CD4-positive, alpha-beta T cell treated with Interleukin-15 for 4 hours (primary cell): Measurements from ENCODE around the gene CELSR2.
A peak's percentile ranks its signal among the peaks of the same experiment; 100 is the strongest.

Experiments
- DNase-seq: peaks from one replicate; pipeline ENCODE4 v3.0.0-alpha.2; 2020; ENCODE audit warnings: low spot score

CELSR2 gene

DNA sequence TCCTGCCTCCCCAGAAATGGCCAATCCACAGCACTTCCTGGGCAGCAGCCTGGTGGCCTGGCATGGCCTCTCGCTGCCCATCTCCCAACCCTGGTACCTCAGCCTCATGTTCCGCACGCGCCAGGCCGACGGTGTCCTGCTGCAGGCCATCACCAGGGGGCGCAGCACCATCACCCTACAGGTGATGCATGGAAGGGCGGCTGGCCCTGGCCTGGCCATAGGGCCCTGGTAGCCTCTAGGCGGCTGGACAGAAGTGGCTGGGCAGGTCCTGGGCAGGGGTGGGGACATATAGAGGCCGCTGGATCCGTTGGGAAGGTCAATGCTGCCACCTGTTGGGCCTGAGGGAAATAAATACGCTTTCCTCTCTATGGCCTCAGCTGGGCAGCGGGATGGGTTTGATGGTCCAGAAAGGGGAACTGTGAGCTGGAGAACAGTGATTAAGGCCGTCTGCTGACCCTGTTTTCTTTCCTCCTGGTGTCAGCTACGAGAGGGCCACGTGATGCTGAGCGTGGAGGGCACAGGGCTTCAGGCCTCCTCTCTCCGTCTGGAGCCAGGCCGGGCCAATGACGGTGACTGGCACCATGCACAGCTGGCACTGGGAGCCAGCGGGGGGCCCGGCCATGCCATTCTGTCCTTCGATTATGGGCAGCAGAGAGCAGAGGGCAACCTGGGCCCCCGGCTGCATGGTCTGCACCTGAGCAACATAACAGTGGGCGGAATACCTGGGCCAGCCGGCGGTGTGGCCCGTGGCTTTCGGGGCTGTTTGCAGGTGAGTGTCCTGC lies 14.4 kb downstream of the CELSR2 start:
- peak; percentile 67 for DNase-seq

DNA sequence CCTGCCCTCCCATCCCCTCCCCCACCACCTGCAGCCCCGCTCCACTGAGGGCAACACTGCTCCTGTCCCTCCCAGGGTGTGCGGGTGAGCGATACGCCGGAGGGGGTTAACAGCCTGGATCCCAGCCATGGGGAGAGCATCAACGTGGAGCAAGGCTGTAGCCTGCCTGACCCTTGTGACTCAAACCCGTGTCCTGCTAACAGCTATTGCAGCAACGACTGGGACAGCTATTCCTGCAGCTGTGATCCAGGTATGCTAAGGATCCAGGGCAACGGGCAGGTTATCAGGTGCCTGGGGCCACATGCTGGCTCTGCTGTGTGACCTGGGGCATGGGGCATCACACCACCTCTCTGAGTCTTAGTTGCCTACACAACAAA lies 15.0 kb downstream of the CELSR2 start:
- DNase-seq: no peak

DNA sequence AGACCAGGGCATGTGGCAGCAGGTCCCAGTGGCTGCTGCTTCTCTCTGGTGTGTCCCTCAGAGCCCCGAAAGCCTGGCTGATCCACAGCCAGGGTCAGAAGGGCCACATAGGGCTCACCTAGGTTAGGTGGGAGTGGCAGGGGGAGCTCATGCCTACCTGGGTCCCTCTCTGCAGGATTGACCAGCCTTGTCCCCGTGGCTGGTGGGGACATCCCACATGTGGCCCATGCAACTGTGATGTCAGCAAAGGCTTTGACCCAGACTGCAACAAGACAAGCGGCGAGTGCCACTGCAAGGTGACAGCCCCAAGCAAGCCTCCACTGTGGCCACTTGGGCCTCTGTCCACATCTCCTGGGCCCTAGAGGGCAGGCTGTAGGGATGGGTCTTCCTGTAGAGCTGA lies 15.7 kb downstream of the CELSR2 start:
- no peak for DNase-seq

DNA sequence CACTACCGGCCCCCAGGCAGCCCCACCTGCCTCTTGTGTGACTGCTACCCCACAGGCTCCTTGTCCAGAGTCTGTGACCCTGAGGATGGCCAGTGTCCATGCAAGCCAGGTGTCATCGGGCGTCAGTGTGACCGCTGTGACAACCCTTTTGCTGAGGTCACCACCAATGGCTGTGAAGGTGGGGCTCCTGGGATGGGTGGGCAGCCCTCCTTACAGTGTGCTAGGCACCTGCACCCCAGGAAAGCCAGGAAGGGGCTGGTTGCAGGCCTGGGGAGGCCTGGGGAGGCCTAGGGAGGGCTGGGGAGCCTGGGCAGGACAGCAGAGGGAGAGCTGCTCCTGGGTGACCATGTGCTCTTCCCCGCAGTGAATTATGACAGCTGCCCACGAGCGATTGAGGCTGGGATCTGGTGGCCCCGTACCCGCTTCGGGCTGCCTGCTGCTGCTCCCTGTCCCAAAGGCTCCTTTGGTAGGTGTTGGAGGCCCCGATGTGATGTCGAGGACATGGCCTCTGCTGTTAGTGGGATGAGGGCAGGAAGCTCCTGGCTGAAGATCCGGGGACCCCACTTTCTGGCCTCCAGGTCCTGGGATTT lies 16.5 kb downstream of the CELSR2 start:
- no peak for DNase-seq

DNA sequence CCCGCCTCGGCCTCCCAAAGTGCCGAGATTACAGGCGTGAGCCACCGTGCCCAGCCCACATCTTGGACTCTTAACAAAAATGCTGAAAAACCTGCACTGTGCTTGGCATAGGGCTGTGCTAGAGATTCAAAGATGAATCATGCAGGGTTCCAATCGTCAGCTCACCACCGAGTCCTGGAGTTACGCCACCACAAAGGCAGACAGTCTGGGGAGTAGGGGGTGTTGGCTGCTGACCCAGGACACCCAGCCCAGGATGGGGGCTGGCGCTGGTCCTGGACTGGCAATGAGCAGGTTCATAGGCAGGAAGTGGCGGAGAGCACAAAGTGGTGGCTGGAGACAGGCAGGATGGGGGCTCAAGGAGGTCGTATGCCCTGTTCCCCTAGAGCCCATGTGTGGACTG lies 17.6 kb downstream of the CELSR2 start:
- DNase-seq: no peak

DNA sequence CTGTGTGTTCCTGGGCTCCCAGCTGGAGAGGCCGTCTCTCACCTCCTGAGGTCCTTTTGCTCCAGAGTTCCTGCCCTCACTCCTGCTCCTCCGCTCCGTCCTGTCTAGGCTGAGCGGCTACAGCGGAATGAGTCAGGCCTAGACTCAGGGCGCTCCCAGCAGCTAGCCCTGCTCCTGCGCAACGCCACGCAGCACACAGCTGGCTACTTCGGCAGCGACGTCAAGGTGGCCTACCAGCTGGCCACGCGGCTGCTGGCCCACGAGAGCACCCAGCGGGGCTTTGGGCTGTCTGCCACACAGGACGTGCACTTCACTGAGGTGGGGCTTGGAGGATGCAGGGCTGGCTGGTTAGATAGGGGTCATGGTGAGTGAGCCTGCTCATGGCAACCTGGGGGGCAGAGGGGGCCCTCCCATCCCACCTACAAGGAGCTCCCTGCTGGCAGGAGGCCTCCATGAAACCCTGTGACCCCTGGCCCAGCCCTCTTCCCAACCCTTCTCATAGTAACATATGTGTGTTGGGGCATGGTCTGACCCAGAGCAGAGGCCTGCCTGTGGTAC lies 18.5 kb downstream of the CELSR2 start:
- no peak for DNase-seq

DNA sequence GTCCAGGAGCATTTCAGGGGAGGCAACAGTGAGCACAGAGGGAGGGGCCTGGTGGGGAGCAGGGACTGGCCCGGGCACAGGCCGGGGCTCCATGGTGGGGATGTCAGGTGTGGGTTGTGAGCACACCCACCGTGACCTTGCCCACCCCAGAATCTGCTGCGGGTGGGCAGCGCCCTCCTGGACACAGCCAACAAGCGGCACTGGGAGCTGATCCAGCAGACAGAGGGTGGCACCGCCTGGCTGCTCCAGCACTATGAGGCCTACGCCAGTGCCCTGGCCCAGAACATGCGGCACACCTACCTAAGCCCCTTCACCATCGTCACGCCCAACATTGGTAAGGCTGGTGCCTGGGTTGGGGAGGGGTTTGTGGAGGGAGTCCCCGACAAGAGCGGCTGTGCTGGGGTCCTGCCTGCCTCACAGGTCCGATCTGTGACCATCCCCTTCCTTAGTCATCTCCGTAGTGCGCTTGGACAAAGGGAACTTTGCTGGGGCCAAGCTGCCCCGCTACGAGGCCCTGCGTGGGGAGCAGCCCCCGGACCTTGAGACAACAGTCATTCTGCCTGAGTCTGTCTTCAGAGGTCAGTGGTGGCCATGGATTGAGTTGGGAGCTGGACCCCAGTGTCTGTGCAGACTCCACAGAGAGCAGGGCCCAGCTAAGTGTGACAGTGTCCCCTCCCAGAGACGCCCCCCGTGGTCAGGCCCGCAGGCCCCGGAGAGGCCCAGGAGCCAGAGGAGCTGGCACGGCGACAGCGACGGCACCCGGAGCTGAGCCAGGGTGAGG lies 19.3 kb downstream of the CELSR2 start:
- DNase-seq: no peak

DNA sequence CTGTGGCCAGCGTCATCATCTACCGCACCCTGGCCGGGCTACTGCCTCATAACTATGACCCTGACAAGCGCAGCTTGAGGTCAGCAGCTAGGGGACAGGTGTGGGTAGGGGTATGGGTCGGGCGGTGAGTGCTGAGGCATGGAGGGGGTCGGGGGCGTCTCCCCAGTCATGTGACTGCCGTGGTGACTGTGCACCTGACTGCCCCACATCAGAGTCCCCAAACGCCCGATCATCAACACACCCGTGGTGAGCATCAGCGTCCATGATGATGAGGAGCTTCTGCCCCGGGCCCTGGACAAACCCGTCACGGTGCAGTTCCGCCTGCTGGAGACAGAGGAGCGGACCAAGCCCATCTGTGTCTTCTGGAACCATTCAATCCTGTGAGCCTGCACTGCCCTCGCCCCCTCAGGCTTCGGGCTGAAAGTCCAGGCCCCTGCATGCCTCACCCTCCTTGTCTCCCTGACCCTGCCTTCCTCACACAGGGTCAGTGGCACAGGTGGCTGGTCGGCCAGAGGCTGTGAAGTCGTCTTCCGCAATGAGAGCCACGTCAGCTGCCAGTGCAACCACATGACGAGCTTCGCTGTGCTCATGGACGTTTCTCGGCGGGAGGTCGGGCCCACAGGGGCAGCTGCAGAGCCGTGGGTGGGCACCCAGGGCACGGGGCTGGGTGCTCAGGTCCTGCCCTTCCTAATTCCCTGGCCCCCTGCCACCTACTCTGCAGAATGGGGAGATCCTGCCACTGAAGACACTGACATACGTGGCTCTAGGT lies 20.1 kb downstream of the CELSR2 start:
- DNase-seq: no peak

DNA sequence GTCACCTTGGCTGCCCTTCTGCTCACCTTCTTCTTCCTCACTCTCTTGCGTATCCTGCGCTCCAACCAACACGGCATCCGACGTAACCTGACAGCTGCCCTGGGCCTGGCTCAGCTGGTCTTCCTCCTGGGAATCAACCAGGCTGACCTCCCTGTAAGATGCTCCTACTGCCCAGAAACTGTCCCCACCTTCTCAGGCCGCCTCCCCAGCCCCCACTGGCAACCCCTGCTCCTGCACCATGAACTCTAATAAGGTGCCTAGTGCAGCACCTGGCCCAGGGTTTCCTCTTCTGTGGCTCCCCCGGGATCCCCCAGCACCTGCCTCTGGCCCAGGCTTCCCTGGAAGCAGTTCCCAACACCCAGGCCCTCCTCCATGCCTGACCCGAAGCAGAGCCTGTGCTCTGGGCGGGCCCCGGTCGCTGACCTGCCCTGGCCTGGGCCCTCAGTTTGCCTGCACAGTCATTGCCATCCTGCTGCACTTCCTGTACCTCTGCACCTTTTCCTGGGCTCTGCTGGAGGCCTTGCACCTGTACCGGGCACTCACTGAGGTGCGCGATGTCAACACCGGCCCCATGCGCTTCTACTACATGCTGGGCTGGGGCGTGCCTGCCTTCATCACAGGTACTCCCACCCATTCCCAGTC lies 20.8 kb downstream of the CELSR2 start:
- DNase-seq: no peak

DNA sequence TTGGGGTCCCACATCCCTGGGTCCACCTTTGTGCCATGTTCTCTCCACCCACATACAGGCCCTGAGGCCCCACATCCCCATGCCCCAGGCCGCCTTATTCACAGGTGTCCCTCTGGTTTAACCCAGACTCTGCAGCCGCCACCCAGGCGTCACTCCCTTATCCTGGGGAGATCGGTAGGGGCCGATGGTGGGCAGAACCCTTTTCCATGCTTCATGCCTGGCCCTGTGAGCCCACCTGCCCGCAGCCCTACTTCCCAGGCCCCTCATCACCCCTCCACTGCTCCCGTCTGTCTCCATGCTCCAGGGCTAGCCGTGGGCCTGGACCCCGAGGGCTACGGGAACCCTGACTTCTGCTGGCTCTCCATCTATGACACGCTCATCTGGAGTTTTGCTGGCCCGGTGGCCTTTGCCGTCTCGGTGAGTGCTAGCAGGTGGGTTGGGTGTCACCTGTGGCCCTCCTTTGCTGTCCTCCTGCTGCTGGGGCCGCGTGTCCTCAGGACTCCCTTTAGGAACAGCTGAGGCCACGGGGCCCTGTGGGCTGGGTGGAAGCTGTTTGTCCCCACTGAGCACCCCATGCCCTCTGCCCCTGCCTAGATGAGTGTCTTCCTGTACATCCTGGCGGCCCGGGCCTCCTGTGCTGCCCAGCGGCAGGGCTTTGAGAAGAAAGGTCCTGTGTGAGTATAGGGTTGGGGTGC lies 21.4 kb downstream of the CELSR2 start:
- no peak for DNase-seq

DNA sequence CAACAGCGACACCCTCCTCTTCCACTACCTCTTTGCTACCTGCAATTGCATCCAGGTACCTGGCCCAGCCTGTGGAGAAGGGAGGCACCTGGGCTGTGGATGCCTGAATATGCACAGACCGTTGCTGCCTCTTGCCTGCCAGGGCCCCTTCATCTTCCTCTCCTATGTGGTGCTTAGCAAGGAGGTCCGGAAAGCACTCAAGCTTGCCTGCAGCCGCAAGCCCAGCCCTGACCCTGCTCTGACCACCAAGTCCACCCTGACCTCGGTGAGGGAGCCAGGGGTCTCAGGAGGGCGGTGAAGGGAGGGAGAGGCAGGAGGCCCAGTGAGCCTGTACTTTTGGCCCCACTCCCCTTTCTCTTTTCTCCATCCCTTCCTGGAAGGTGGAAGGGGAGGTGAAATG lies 22.1 kb downstream of the CELSR2 start:
- DNase-seq: no peak

DNA sequence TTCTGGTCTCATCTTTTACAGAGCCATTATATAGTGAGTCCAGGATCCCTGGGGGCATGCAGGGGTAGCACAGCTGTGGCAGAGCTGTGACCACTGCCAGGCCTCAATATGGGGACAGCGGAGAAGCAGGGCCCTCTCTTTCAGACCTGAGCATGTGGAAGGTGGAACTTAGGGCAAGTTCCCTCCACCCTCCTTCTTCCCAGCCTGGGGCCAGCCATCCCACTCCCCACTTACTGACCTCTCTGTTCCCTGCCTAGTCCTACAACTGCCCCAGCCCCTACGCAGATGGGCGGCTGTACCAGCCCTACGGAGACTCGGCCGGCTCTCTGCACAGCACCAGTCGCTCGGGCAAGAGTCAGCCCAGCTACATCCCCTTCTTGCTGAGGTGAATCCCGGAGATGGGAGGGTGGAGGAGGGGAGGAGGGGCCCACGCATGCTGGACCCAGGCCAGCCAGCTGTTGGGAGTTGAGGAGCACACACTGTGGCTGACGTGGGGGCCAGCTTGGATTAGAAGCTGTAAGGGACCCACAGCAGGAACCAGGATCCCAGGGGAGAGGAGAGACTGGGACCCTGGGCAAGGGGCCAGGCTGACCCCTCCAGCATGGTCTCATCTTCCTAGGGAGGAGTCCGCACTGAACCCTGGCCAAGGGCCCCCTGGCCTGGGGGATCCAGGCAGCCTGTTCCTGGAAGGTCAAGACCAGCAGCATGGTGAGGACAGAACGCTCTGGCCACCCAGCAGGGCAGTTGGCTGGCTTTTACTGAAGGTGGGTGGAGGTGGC lies 22.9 kb downstream of the CELSR2 start:
- DNase-seq: no peak

DNA sequence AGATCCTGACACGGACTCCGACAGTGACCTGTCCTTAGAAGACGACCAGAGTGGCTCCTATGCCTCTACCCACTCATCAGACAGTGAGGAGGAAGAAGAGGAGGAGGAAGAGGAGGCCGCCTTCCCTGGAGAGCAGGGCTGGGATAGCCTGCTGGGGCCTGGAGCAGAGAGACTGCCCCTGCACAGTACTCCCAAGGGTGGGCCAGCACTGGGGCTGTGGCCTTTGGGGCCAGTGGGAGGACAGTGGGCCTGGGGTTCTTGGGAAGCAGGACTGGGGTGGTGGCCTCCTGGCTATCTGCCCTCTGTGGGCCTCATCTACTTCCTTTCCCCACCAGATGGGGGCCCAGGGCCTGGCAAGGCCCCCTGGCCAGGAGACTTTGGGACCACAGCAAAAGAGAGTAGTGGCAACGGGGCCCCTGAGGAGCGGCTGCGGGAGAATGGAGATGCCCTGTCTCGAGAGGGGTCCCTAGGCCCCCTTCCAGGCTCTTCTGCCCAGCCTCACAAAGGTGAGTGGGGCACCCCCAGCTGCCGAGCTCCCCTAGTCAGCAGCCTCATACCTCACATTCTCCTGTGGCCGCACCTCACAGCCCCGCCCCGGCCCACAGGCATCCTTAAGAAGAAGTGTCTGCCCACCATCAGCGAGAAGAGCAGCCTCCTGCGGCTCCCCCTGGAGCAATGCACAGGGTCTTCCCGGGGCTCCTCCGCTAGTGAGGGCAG lies 23.6 kb downstream of the CELSR2 start:
- no peak for DNase-seq

DNA sequence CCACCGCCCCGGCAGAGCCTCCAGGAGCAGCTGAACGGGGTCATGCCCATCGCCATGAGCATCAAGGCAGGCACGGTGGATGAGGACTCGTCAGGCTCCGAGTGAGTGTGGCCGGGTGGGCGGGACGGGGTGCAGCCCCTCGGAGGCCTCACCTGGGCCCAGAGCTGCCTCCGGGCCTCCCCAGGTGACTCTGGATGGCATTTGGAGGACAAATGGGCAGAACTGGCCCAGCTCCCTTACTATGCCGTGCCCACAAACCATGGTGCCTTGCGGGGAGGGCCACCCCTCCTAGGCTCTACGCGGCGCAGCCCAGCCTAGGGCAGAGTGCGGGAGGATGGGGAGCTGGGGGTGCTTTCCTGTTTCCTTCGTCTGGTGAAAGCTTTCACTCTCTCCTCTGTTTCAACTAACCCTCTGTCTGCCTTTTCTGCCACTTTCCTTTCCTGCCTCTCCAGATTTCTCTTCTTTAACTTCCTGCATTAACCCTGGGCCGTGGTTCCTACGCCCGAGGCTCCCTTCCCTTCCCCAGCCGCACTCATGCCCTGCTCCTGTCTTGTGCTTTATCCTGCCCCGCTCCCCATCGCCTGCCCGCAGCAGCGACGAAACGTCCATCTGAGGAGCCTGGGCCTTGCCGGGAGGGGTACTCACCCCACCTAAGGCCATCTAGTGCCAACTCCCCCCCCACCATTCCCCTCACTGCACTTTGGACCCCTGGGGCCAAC lies 24.4 kb downstream of the CELSR2 start:
- DNase-seq: no peak

DNA sequence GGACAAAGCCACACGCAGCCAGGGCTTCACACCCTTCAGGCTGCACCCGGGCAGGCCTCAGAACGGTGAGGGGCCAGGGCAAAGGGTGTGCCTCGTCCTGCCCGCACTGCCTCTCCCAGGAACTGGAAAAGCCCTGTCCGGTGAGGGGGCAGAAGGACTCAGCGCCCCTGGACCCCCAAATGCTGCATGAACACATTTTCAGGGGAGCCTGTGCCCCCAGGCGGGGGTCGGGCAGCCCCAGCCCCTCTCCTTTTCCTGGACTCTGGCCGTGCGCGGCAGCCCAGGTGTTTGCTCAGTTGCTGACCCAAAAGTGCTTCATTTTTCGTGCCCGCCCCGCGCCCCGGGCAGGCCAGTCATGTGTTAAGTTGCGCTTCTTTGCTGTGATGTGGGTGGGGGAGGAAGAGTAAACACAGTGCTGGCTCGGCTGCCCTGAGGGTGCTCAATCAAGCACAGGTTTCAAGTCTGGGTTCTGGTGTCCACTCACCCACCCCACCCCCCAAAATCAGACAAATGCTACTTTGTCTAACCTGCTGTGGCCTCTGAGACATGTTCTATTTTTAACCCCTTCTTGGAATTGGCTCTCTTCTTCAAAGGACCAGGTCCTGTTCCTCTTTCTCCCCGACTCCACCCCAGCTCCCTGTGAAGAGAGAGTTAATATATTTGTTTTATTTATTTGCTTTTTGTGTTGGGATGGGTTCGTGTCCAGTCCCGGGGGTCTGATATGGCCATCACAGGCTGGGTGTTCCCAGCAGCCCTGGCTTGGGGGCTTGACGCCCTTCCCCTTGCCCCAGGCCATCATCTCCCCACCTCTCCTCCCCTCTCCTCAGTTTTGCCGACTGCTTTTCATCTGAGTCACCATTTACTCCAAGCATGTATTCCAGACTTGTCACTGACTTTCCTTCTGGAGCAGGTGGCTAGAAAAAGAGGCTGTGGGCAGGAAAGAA lies 25.5 kb downstream of the CELSR2 start:
- DNase-seq: no peak

DNA sequence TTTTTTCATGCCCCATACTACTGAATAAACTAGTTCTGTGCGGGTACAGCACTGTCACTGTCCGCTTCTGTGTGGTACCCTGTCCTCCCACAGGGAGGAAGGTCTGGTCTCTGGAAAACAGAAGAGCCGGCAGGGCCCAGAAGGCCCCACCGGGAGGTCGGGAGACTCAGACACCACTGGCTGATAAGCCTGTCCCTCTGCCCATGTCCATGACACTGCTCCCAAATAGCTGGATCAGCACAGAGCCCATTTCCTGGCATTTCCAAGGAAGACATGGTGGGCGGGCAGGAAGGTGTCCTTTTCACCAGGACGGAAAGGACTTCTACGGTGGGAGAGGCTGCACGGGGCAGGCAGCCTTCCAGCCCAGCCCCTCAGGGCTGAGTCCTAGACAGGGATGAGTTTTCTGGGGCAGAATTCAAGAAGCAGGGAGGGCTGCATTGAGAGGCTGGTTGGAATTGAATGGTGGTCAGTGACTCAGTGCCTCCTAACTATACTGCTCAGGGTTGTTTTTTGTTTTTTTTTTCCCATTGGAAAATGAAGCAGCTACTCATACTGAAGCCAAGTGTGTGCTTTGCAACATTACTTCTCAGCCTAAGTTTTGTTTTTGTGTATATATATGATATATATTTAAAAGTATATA lies 26.5 kb downstream of the CELSR2 start:
- no peak for DNase-seq
